Measurements from ENCODE around the gene DAPK2.

DAPK2 gene

GRCh38 chr15:64026591-64026990 is 19.7 kb downstream of the DAPK2 start:
- in situ Hi-C loops (cut with MboI; ENCODE audit: low sequenced_read_pairs) = no loop called here

- in situ Hi-C loops (cut with MboI; ENCODE audit: low sequenced_read_pairs) = no loop called here
These were observed 21.9 kb downstream of the DAPK2 start for GRCh38 chr15:64024172-64025050.

- in situ Hi-C loops (cut with MboI; ENCODE audit: low sequenced_read_pairs) = no loop called here
These were observed 23.1 kb downstream of the DAPK2 start for GRCh38 chr15:64023220-64023619.

- in situ Hi-C loops (cut with MboI; ENCODE audit: low sequenced_read_pairs) = no loop called here
These were observed 23.7 kb downstream of the DAPK2 start for GRCh38 chr15:64022571-64022970.

- in situ Hi-C loops (cut with MboI; ENCODE audit: low sequenced_read_pairs) = no loop called here
These were observed 26.5 kb downstream of the DAPK2 start for GRCh38 chr15:64019764-64020163.

GRCh38 chr15:64017591-64018163 is 28.6 kb downstream of the DAPK2 start:
- in situ Hi-C loops (cut with MboI; ENCODE audit: low sequenced_read_pairs) = no loop called here

- in situ Hi-C loops (cut with MboI; ENCODE audit: low sequenced_read_pairs) = no loop called here
These were observed 29.1 kb downstream of the DAPK2 start for GRCh38 chr15:64017082-64017588.

GRCh38 chr15:64016257-64016656 is 30.0 kb downstream of the DAPK2 start:
- in situ Hi-C loops (cut with MboI; ENCODE audit: low sequenced_read_pairs) = no loop called here

GRCh38 chr15:64014995-64015394 is 31.3 kb downstream of the DAPK2 start:
- in situ Hi-C loops (cut with MboI; ENCODE audit: low sequenced_read_pairs) = no loop called here

GRCh38 chr15:64013179-64014062 is 32.9 kb downstream of the DAPK2 start:
- in situ Hi-C loops (cut with MboI; ENCODE audit: low sequenced_read_pairs) = no loop called here

- in situ Hi-C loops (cut with MboI; ENCODE audit: low sequenced_read_pairs) = no loop called here
These were observed 34.5 kb downstream of the DAPK2 start for GRCh38 chr15:64011736-64012135.

GRCh38 chr15:64010719-64011118 is 35.6 kb downstream of the DAPK2 start:
- in situ Hi-C loops (cut with MboI; ENCODE audit: low sequenced_read_pairs) = no loop called here

GRCh38 chr15:64009798-64010261 is 36.5 kb downstream of the DAPK2 start:
- in situ Hi-C loops (cut with MboI; ENCODE audit: low sequenced_read_pairs) = no loop called here

- in situ Hi-C loops (cut with MboI; ENCODE audit: low sequenced_read_pairs) = no loop called here
These were observed 37.0 kb downstream of the DAPK2 start for GRCh38 chr15:64009241-64009640.

GRCh38 chr15:64008177-64008576 is 38.1 kb downstream of the DAPK2 start:
- in situ Hi-C loops (cut with MboI; ENCODE audit: low sequenced_read_pairs) = no loop called here

GRCh38 chr15:64006642-64007041 is 39.6 kb downstream of the DAPK2 start:
- in situ Hi-C loops (cut with MboI; ENCODE audit: low sequenced_read_pairs) = no loop called here

- in situ Hi-C loops (cut with MboI; ENCODE audit: low sequenced_read_pairs) = no loop called here
These were observed 41.7 kb downstream of the DAPK2 start for GRCh38 chr15:64004587-64004986.

- in situ Hi-C loops (cut with MboI; ENCODE audit: low sequenced_read_pairs) = no loop called here
These were observed 42.2 kb downstream of the DAPK2 start for GRCh38 chr15:64004056-64004455.

- in situ Hi-C loops (cut with MboI; ENCODE audit: low sequenced_read_pairs) = no loop called here
These were observed 43.1 kb downstream of the DAPK2 start for GRCh38 chr15:64003182-64003581.

- in situ Hi-C loops (cut with MboI; ENCODE audit: low sequenced_read_pairs) = no loop called here
These were observed 45.1 kb downstream of the DAPK2 start for GRCh38 chr15:64001148-64001547.
